OCI-LY7 (cell line): Measurements from ENCODE around the gene SRP68. TPM values are rescaled to one million over a fixed set of nuclear protein-coding genes. Genes with fewer than 3 reads are reported as not detected.

Experiments used
- BruUV-seq: library from RNA; stranded (reverse); fragments of 400-500 nt; replicated peaks from 2 replicates; lab custom pipeline; 2021; lab: Mats Ljungman, UMichigan
- CTCF ChIA-PET: fragments of 300-600 bp; sonication (Branson Sonifier 250); formaldehyde crosslinking; loops from one replicate; lab custom pipeline; 2022; ENCODE audit warnings: antibody characterized with exemption; ENCODE audit not compliant: unreplicated experiment; lab: Charles Lee
- POLR2A ChIA-PET: fragments of 300-600 bp; sonication (Branson Sonifier 250); formaldehyde crosslinking; loops from one replicate; lab custom pipeline; 2022; ENCODE audit warnings: antibody characterized with exemption; lab: Charles Lee
- DNase-seq: peaks from one replicate; pipeline ENCODE4 v3.0.0-alpha.2; 2015; ENCODE audit warnings: low spot score
- H2AFZ ChIP-seq: fragments of 200-600 bp; sonication (generic), shearing (Covaris generic); 2 replicates; pipeline ENCODE4 v1.6.1; 2014; ENCODE audit warnings: mild to moderate bottlenecking, antibody characterized with exemption, low read length, moderate library complexity
- H3K27ac ChIP-seq: fragments of 200-600 bp; sonication (generic); 2 replicates; pipeline ENCODE4 v1.5.1; 2014; ENCODE audit warnings: mixed run types, low read depth, mild to moderate bottlenecking, moderate library complexity, low read length, inconsistent platforms; ENCODE audit not compliant: poor library complexity, severe bottlenecking
- H3K36me3 ChIP-seq: fragments of 200-600 bp; sonication (generic); 2 replicates; pipeline ENCODE4 v1.6.1; 2014; ENCODE audit warnings: mild to moderate bottlenecking, antibody characterized with exemption, low read length, moderate library complexity, mixed read lengths; ENCODE audit not compliant: insufficient read depth
- H3K4me1 ChIP-seq: fragments of 200-600 bp; sonication (generic); 2 replicates; pipeline ENCODE4 v1.5.1; 2014; ENCODE audit warnings: mild to moderate bottlenecking, low read length; ENCODE audit not compliant: insufficient read depth, poor library complexity, severe bottlenecking
- H3K4me2 ChIP-seq: fragments of 200-600 bp; sonication (generic); 2 replicates; pipeline ENCODE4 v1.6.1; 2014; ENCODE audit warnings: mild to moderate bottlenecking, low read length
- H3K4me3 ChIP-seq: fragments of 200-600 bp; sonication (generic); 2 replicates; pipeline ENCODE4 v1.5.1; 2014; ENCODE audit warnings: mild to moderate bottlenecking, low read depth, low read length; ENCODE audit not compliant: poor library complexity, severe bottlenecking
- H3K79me2 ChIP-seq: fragments of 200-600 bp; sonication (generic); 2 replicates; pipeline ENCODE4 v1.6.1; 2016; ENCODE audit warnings: low read depth, mild to moderate bottlenecking, low read length, moderate library complexity, mixed read lengths; ENCODE audit not compliant: insufficient read depth
- H3K9me2 ChIP-seq: fragments of 200-600 bp; sonication (generic); 2 replicates; pipeline ENCODE4 v1.6.1; 2016; ENCODE audit warnings: mild to moderate bottlenecking, low read length, mixed read lengths; ENCODE audit not compliant: insufficient read depth
- H3K9me3 ChIP-seq: fragments of 200-600 bp; sonication (generic); 2 replicates; pipeline ENCODE4 v1.6.1; 2014; ENCODE audit warnings: mild to moderate bottlenecking, mixed run types, low read length, mixed read lengths
- H4K20me1 ChIP-seq: fragments of 200-600 bp; sonication (generic); 2 replicates; pipeline ENCODE4 v1.6.1; 2014; ENCODE audit warnings: mild to moderate bottlenecking, antibody characterized with exemption, low read length, moderate library complexity, mixed read lengths; ENCODE audit not compliant: insufficient read depth
- EZH2phosphoT487 ChIP-seq: fragments of 200-600 bp; sonication (generic); IDR thresholded peaks from 2 replicates; pipeline ENCODE4 v1.6.1; 2018; ENCODE audit warnings: low read depth, borderline replicate concordance, mild to moderate bottlenecking, mixed run types, antibody characterized with exemption, low read length, moderate library complexity, mixed read lengths
- intact Hi-C: fragments of 100-400 bp; cut with micrococcal nuclease; formaldehyde crosslinking; loops from one replicate; pipeline ENCODE4 v1.10.0; 2022; ENCODE audit not compliant: unreplicated experiment
- total RNA-seq, 2 experiments: library from RNA; depleted of rRNA in 1 of 2; stranded (reverse); fragments of >200 nt in 1 of 2; shearing (Covaris generic) in 1 of 2; gene quantifications; 2 replicates each; pipeline ENCODE4 v1.2.3, GENCODE V29; 2014 to 2022
- TF ChIP-seq, protein P1 (sequence below): fragments of 200-600 bp; sonication (generic); conservative IDR thresholded peaks from 2 replicates; pipeline ENCODE4 v1.5.1; 2014; ENCODE audit warnings: mild to moderate bottlenecking, antibody characterized with exemption, low read length, moderate library complexity, mixed read lengths

Gene SRP68
- total RNA-seq, 2 experiments from 2014 or later, result 54.0 to 200 TPM

DNA sequence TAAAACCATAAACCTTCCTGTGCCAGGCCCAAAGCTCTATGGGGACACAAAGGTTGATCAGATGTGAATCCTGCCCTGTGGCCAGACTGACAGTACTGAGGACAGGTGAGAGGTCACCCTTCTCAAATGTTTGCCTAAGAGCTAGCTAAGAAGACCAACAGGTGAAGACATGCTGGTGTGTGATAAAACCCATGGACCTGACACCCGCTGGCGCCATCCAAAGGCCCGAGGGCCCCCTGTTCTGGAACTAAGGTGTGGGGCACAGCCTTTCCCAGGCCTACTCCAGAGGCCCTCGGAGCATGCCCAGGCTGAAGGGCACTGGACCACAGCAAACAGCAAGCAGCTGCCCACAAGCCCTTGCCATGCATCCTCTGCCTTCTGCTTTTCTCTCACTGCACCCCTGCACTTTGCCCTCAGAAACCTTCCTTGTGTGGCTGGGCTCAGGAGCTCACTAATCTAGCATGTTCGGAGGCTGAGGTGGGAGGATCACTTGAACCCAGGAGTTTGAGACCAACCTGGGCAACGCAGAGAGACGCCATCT is 76.9 kb downstream of the SRP68 start:
- BruUV-seq, result no TSS peak
- TF ChIP-seq, protein P1, sequence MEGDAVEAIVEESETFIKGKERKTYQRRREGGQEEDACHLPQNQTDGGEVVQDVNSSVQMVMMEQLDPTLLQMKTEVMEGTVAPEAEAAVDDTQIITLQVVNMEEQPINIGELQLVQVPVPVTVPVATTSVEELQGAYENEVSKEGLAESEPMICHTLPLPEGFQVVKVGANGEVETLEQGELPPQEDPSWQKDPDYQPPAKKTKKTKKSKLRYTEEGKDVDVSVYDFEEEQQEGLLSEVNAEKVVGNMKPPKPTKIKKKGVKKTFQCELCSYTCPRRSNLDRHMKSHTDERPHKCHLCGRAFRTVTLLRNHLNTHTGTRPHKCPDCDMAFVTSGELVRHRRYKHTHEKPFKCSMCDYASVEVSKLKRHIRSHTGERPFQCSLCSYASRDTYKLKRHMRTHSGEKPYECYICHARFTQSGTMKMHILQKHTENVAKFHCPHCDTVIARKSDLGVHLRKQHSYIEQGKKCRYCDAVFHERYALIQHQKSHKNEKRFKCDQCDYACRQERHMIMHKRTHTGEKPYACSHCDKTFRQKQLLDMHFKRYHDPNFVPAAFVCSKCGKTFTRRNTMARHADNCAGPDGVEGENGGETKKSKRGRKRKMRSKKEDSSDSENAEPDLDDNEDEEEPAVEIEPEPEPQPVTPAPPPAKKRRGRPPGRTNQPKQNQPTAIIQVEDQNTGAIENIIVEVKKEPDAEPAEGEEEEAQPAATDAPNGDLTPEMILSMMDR, result no peak
- TF ChIP-seq EZH2phosphoT487, result no peak
- no peak for DNase-seq
- Histone ChIP-seq H3K27ac (no peak overlapping the region), H3K9me2 (no peaks in the 10 kb centered on the region), H3K4me1 (peaks cover 28% of the 10 kb centered on the region), H3K36me3 (peaks cover 31% of the 10 kb centered on the region), H3K4me3 (no peak overlapping the region), H3K4me2 (no peak overlapping the region), H3K79me2 (no peaks in the 10 kb centered on the region), H4K20me1 (no peaks in the 10 kb centered on the region), H2AFZ (no peak overlapping the region), H3K9me3 (no peaks in the 10 kb centered on the region)
- ChIA-PET CTCF (no interaction called here), POLR2A (interaction anchor here (0.7 to 1.5 kb wide), 2 partner anchors 34 to 54 kb away, joined by 3 read pairs; no protein-coding TSS in a partner anchor)
- intact Hi-C loops, result no loop called here

DNA sequence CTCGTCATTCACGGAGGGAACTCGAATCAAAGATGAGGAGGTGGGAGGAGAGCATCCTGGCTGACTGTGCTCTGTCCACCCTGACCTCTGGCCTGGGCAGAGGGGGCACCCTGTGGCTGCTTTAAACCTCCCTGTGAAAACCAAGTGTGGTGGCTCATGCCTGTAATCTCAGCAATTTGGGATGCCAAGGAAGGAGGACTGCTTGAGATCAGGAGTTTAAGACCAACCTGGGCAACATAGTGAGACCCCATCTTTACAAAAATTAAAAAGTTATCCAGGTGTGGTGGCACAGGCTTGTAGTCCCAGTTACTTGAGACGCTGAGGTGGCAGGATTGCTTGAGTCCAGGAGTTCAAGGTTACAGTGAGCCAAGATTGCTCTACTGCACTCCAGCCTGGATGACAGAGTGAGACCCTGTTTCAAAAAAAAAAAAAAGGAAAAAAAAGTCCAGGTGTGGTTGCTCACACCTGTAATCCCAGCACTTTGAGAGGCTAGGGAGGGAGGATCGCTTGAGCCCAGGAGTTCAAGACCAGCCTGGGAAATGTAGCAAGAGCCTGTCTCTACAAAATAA is 77.4 kb downstream of the SRP68 start:
- H3K4me1 ChIP-seq, result peaks cover 23% of the 10 kb centered on the region
- no peaks in the 10 kb centered on the region for H3K79me2 ChIP-seq
- CTCF ChIA-PET, result no interaction called here
- no peaks in the 10 kb centered on the region for H4K20me1 ChIP-seq
- H3K27ac ChIP-seq, result no peak overlapping the region
- no TSS peak for BruUV-seq
- no peaks in the 10 kb centered on the region for H3K9me3 ChIP-seq
- peaks cover 31% of the 10 kb centered on the region for H3K36me3 ChIP-seq
- H3K4me3 ChIP-seq, result no peak overlapping the region
- no peak for DNase-seq
- intact Hi-C loops, result no loop called here
- no peaks in the 10 kb centered on the region for H3K9me2 ChIP-seq
- no peak overlapping the region for H2AFZ ChIP-seq
- no peak overlapping the region for H3K4me2 ChIP-seq
- TF ChIP-seq, protein P1, result no peak
- TF ChIP-seq EZH2phosphoT487, result no peak
- POLR2A ChIA-PET, result interaction anchor here (0.6 to 1.5 kb wide), 3 partner anchors 34 to 85 kb away, joined by 3 read pairs; no protein-coding TSS in a partner anchor

DNA sequence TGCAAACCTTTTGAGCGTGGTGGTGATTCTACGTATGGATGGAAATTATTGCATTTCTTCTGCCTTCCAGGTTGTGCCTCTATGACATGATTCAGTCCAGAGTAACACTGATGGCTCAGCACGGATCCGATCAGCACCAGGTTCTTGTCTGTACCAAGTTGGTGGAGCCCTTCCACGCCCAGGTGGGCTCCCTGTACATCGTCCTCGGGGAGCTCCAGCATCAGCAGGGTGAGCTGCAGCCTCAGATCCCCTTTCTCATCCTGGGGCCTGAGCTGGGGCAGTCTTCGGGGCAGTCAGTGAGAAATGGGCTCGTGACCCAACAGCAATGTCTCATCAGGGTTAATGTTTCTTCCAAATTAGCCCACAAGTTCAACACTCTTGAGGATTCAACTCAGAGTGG is 80.9 kb downstream of the SRP68 start:
- TF ChIP-seq, protein P1, result no peak
- TF ChIP-seq EZH2phosphoT487, result no peak
- H3K9me3 ChIP-seq, result no peaks in the 10 kb centered on the region
- BruUV-seq, result no TSS peak
- no peak overlapping the region for H3K4me3 ChIP-seq
- intact Hi-C loops, result no loop called here
- H4K20me1 ChIP-seq, result no peaks in the 10 kb centered on the region
- CTCF ChIA-PET, result no interaction called here
- peaks cover 34% of the 10 kb centered on the region for H3K36me3 ChIP-seq
- H3K4me2 ChIP-seq, result no peak overlapping the region
- H3K27ac ChIP-seq, result peak overlapping the region; percentile 48
- H3K79me2 ChIP-seq, result no peaks in the 10 kb centered on the region
- no peak for DNase-seq
- POLR2A ChIA-PET, result interaction anchor here (0.6 to 1.3 kb wide), 7 partner anchors 10 to 306 kb away, joined by 3 to 8 read pairs (median 4); no protein-coding TSS in a partner anchor
- H3K9me2 ChIP-seq, result no peaks in the 10 kb centered on the region
- no peak overlapping the region for H2AFZ ChIP-seq
- peaks cover 11% of the 10 kb centered on the region for H3K4me1 ChIP-seq
